K562 (cell line): ENCODE results near the gene TNFAIP3. TPM values are rescaled to one million over a fixed set of nuclear protein-coding genes. Genes with fewer than 3 reads are reported as not detected.

Experiments
- ARID1B ChIP-seq: fragments of 450-650 bp; IDR thresholded peaks from 2 replicates; pipeline ENCODE4 v1.6.1; 2016; ENCODE audit warnings: antibody characterized with exemption, mild to moderate bottlenecking, inconsistent platforms
- CHD1 ChIP-seq: fragments of 200-600 bp; sonication (generic); IDR thresholded peaks from one replicate; pipeline ENCODE4 v1.6.1; 2012; ENCODE audit warnings: mild to moderate bottlenecking, moderate library complexity, low read length, inconsistent platforms
- DACH1 ChIP-seq: fragments of 450-650 bp; IDR thresholded peaks from 2 replicates; pipeline ENCODE4 v1.6.1; 2018; ENCODE audit not compliant: partially characterized antibody
- DPF2 ChIP-seq: fragments of 450-650 bp; IDR thresholded peaks from 2 replicates; pipeline ENCODE4 v1.6.1; 2016
- E2F5 ChIP-seq: sonication (generic); formaldehyde crosslinking; IDR thresholded peaks from 2 replicates; pipeline ENCODE4 v1.8.0; 2022; ENCODE audit warnings: mild to moderate bottlenecking, missing genetic modification reagents
- FOXP1 ChIP-seq: sonication (generic); formaldehyde crosslinking; IDR thresholded peaks from 2 replicates; pipeline ENCODE4 v1.8.0; 2022; ENCODE audit warnings: mild to moderate bottlenecking, missing genetic modification reagents
- GTF2E2 ChIP-seq: fragments of 200-800 bp; sonication (Bioruptor generic); IDR thresholded peaks from 2 replicates; pipeline ENCODE4 v1.6.1; 2016; ENCODE audit warnings: missing genetic modification characterization, missing compliant biosample characterization
- HDAC8 ChIP-seq: fragments of 450-650 bp; IDR thresholded peaks from 2 replicates; pipeline ENCODE4 v1.6.1; 2016; ENCODE audit warnings: mild to moderate bottlenecking, missing genetic modification characterization, moderate library complexity, missing compliant biosample characterization
- ILK ChIP-seq: fragments of 450-650 bp; IDR thresholded peaks from 2 replicates; pipeline ENCODE4 v1.6.1; 2016; ENCODE audit warnings: missing genetic modification characterization, low read depth, mild to moderate bottlenecking, missing compliant biosample characterization, moderate library complexity, borderline replicate concordance
- MYBL2 ChIP-seq, 2 experiments: fragments of 450-650 bp in 1 of 2; sonication (generic) in 1 of 2; formaldehyde crosslinking in 1 of 2; IDR thresholded peaks; 2 replicates each; pipeline versions ENCODE4 v1.6.1 to v1.8.1; 2017 to 2022; ENCODE audit warnings: borderline replicate concordance in 1 of 2, inconsistent platforms in 1 of 2, low read depth in 1 of 2, mild to moderate bottlenecking in 1 of 2, missing genetic modification reagents in 1 of 2, moderate library complexity in 1 of 2
- NELFE ChIP-seq: IDR thresholded peaks from 2 replicates; pipeline ENCODE4 v1.6.1; 2011; ENCODE audit warnings: mild to moderate bottlenecking; ENCODE audit not compliant: insufficient read depth, insufficient read length
- NFE2L1 ChIP-seq: fragments of 450-650 bp; IDR thresholded peaks from 2 replicates; pipeline ENCODE4 v1.6.1; 2016; ENCODE audit warnings: missing genetic modification characterization, low read depth, mild to moderate bottlenecking, missing compliant biosample characterization, moderate library complexity, borderline replicate concordance
- PML ChIP-seq: IDR thresholded peaks from 2 replicates; pipeline ENCODE4 v1.6.1; 2012; ENCODE audit warnings: low read length, inconsistent platforms
- RFX1 ChIP-seq: fragments of 450-650 bp; IDR thresholded peaks from 2 replicates; pipeline ENCODE4 v1.6.1; 2016; ENCODE audit warnings: mild to moderate bottlenecking, moderate library complexity
- SIN3A ChIP-seq, 2 experiments: fragments of 150-350 bp in 1 of 2; IDR thresholded peaks; 2 replicates each; pipeline ENCODE4 v1.6.1; 2011 to 2016; ENCODE audit warnings: borderline replicate concordance in 2 of 2, low read depth in 2 of 2, low read length in 2 of 2, mild to moderate bottlenecking in 2 of 2, moderate library complexity in 2 of 2; ENCODE audit not compliant: control insufficient read depth in 1 of 2
- SREBF2 ChIP-seq: sonication (generic); formaldehyde crosslinking; IDR thresholded peaks from 2 replicates; pipeline ENCODE4 v1.4.0; 2020; ENCODE audit warnings: mild to moderate bottlenecking, missing genetic modification reagents
- STAT5A ChIP-seq: IDR thresholded peaks from 2 replicates; pipeline ENCODE4 v1.6.1; 2012; ENCODE audit warnings: low read length, inconsistent platforms, borderline replicate concordance
- ZC3H11A ChIP-seq: IDR thresholded peaks from 2 replicates; pipeline ENCODE4 v1.6.1; 2012; ENCODE audit warnings: low read depth, low read length, improper control_type of control experiment
- ZNF699 ChIP-seq: fragments of 250-450 bp; sonication (Bioruptor Pico); IDR thresholded peaks from 2 replicates; pipeline ENCODE4 v1.8.0; 2021; ENCODE audit warnings: mild to moderate bottlenecking, moderate library complexity; ENCODE audit not compliant: insufficient replicate concordance
- ZNF740 ChIP-seq, 3 experiments: fragments of 200-800 bp in 1 of 3; sonication (Bioruptor generic) in 1 of 3; sonication (generic) in 1 of 3; formaldehyde crosslinking in 1 of 3; IDR thresholded peaks; 2 replicates each; pipeline versions ENCODE4 v1.6.1 to v1.8.0; 2016 to 2022; ENCODE audit warnings: mild to moderate bottlenecking in 2 of 3, missing compliant biosample characterization in 2 of 3, missing genetic modification characterization in 2 of 3, missing genetic modification reagents in 1 of 3
- ZNF780A ChIP-seq: fragments of 250-450 bp; sonication (Bioruptor Pico); IDR thresholded peaks from 2 replicates; pipeline ENCODE4 v1.5.0; 2021; ENCODE audit warnings: mild to moderate bottlenecking
- polyA plus RNA-seq, 8 experiments: library from polyadenylated mRNA; depleted of rRNA in 4 of 8; stranded (reverse) in 5 of 8; unstranded in 3 of 8; fragments of >200 nt; fragmentation: Nextera tagmentation in 2 of 8; fragmentation: Illumina TruSeq in 1 of 8; extraction: Ambion mirVana in 2 of 8; extraction: Trizol in 1 of 8; gene quantifications; 2 replicates each; pipeline versions ENCODE4 v1.2.1 to v1.2.3, GENCODE V29; 2011 to 2014; ENCODE audit warnings: inconsistent platforms in 1 of 8, missing spikeins in 1 of 8
- total RNA-seq, 7 experiments: library from RNA; depleted of rRNA in 6 of 7; stranded (reverse); fragments of >200 nt in 6 of 7; fragmentation: Illumina TruSeq in 2 of 7; extraction: Trizol in 2 of 7; gene quantifications; 2 replicates each; pipeline versions ENCODE4 v1.2.1 to v1.2.3, GENCODE V29; 2011 to 2021; ENCODE audit warnings: low replicate concordance in 1 of 7
- TF ChIP-seq, protein P1 (sequence below): fragments of 450-650 bp; IDR thresholded peaks from 2 replicates; pipeline ENCODE4 v1.6.1; 2016; ENCODE audit warnings: antibody characterized with exemption
- TF ChIP-seq, protein P2 (sequence below), 2 experiments: fragments of 250-450 bp in 1 of 2; fragments of 450-650 bp in 1 of 2; sonication (Bioruptor Pico) in 1 of 2; IDR thresholded peaks; 2 replicates each; pipeline versions ENCODE4 v1.6.1 to v1.8.0; 2016 to 2021; ENCODE audit warnings: mild to moderate bottlenecking in 2 of 2, moderate library complexity in 2 of 2, missing compliant biosample characterization in 1 of 2, missing genetic modification characterization in 1 of 2

TNFAIP3 gene
- total and polyA plus RNA-seq, 9 of the 15 experiments (the other 6 are each of a cell fraction or from before 2014, with no cell fraction given) = 0.79 to 17.0 (median 6.4) TPM

GRCh38 chr6:137860394-137861005, 6.6 kb upstream of the TNFAIP3 start (continued):
- TF ChIP-seq, protein P1, sequence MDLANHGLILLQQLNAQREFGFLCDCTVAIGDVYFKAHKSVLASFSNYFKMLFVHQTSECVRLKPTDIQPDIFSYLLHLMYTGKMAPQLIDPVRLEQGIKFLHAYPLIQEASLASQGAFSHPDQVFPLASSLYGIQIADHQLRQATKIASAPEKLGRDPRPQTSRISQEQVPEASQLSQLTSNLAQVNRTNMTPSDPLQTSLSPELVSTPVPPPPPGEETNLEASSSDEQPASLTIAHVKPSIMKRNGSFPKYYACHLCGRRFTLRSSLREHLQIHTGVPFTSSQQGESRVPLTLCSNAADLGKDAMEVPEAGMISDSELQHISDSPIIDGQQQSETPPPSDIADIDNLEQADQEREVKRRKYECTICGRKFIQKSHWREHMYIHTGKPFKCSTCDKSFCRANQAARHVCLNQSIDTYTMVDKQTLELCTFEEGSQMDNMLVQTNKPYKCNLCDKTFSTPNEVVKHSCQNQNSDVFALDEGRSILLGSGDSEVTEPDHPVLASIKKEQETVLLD = 0 out of 2 replicates have a peak, but pooled peaks have one; percentile 54
- TF ChIP-seq ZNF740 (CRISPR knock-in tag; IDR thresholded peaks at IDR 0.05) (no peak), ZNF740 (tag; IDR thresholded peaks at IDR 0.05) (peak in 1 of 2 experiments; percentile 61; a peak in 1 of 4 replicates), ARID1B (peak; percentile 49), SIN3A (IDR thresholded peaks at IDR 0.05; ENCODE audit: borderline replicate concordance in 2 of 2, control insufficient read depth in 1 of 2, low read depth in 2 of 2, low read length in 2 of 2) (no peak), DPF2 (peak; percentile 55), NELFE (no peak), DACH1 (no peak), ZC3H11A (no peak), CHD1 (no peak), ILK (no peak), GTF2E2 (tag) (0 out of 2 replicates have a peak, but pooled peaks have one; percentile 35), RFX1 (no peak), ZNF699 (no peak), HDAC8 (tag) (no peak), PML (0 out of 2 replicates have a peak, but pooled peaks have one; percentile 12), FOXP1 (CRISPR knock-in tag) (no peak), STAT5A (no peak), ZNF780A (CRISPR knock-in tag) (no peak), MYBL2 (IDR thresholded peaks at IDR 0.05; ENCODE audit: low read depth) (peak; percentile 76), MYBL2 (CRISPR knock-in tag; IDR thresholded peaks at IDR 0.05; ENCODE audit: borderline replicate concordance) (no peak), NFE2L1 (tag) (no peak), SREBF2 (no peak), E2F5 (CRISPR knock-in tag) (no peak)
- TF ChIP-seq, protein P2, sequence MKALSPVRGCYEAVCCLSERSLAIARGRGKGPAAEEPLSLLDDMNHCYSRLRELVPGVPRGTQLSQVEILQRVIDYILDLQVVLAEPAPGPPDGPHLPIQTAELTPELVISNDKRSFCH (CRISPR knock-in tag; IDR thresholded peaks at IDR 0.05) = no peak
- TF ChIP-seq, protein P2 (tag; IDR thresholded peaks at IDR 0.05) = 0 out of 2 replicates have a peak, but pooled peaks have one; percentile 53
